ENCODE measurements around the gene ARHGEF12. TPM values are rescaled to one million over a fixed set of nuclear protein-coding genes. Genes with fewer than 3 reads are reported as not detected.

ARHGEF12 gene
- total RNA-seq, 4 donors from 2014 or later: 82.6 to 161 (median 125) TPM

- no peak overlapping the region for H3K4me3 ChIP-seq
- intact Hi-C loops (cut with DNase I; ENCODE audit: low total_unique reads): no loop called here
- H3K4me1 ChIP-seq: no peaks in the 10 kb centered on the region
- H3K36me3 ChIP-seq: no peaks in the 10 kb centered on the region
- TF ChIP-seq CTCF (IDR thresholded peaks at IDR 0.05): no peak
- TF ChIP-seq POLR2A (IDR thresholded peaks at IDR 0.05): no peak
- no peak overlapping the region for H3K27ac ChIP-seq
- H3K27me3 ChIP-seq: no peaks in the 10 kb centered on the region
- no peak for DNase-seq
- no peaks in the 10 kb centered on the region for H3K9me3 ChIP-seq
These were observed 25.3 kb upstream of the ARHGEF12 start for GRCh38 chr11:120310870-120311269.

GRCh38 chr11:120314861-120315260 is 21.4 kb upstream of the ARHGEF12 start:
- Histone ChIP-seq H3K27ac (no peak overlapping the region), H3K4me1 (peaks cover 0 to 4% of the 10 kb centered on the region in 2 donors), H3K9me3 (no peaks in the 10 kb centered on the region), H3K36me3 (no peaks in the 10 kb centered on the region), H3K27me3 (no peaks in the 10 kb centered on the region), H3K4me3 (no peak overlapping the region)
- intact Hi-C loops (cut with DNase I; ENCODE audit: low total_unique reads): no loop called here
- TF ChIP-seq POLR2A (IDR thresholded peaks at IDR 0.05) (no peak), CTCF (IDR thresholded peaks at IDR 0.05) (no peak)
- no peak for DNase-seq

GRCh38 chr11:120316880-120317688 is 19.1 kb upstream of the ARHGEF12 start:
- Histone ChIP-seq H3K9me3 (no peaks in the 10 kb centered on the region), H3K36me3 (no peaks in the 10 kb centered on the region), H3K27ac (peak overlapping the region; percentile 75 to 82), H3K27me3 (no peaks in the 10 kb centered on the region), H3K4me1 (peaks cover 0 to 4% of the 10 kb centered on the region in 2 donors), H3K4me3 (no peak overlapping the region)
- TF ChIP-seq POLR2A (IDR thresholded peaks at IDR 0.05) (no peak), CTCF (IDR thresholded peaks at IDR 0.05) (no peak)
- peak; percentile 69 to 73 for DNase-seq
- intact Hi-C loops (cut with DNase I; ENCODE audit: low total_unique reads): no loop called here

- TF ChIP-seq POLR2A (IDR thresholded peaks at IDR 0.05) (no peak), CTCF (IDR thresholded peaks at IDR 0.05) (no peak)
- Histone ChIP-seq H3K36me3 (no peaks in the 10 kb centered on the region), H3K4me3 (no peak overlapping the region), H3K9me3 (no peaks in the 10 kb centered on the region), H3K27me3 (no peaks in the 10 kb centered on the region), H3K4me1 (peaks cover 0 to 4% of the 10 kb centered on the region in 2 donors), H3K27ac (peak overlapping the region; percentile 75 to 82)
- intact Hi-C loops (cut with DNase I; ENCODE audit: low total_unique reads): no loop called here
- DNase-seq: no peak
These were observed 18.3 kb upstream of the ARHGEF12 start for GRCh38 chr11:120317689-120318480.

- H3K27ac ChIP-seq: peak overlapping the region in 1 of 2 donors; percentile 82
- DNase-seq: no peak
- no peaks in the 10 kb centered on the region for H3K27me3 ChIP-seq
- H3K36me3 ChIP-seq: no peaks in the 10 kb centered on the region
- H3K9me3 ChIP-seq: no peaks in the 10 kb centered on the region
- peaks cover 0 to 4% of the 10 kb centered on the region in 2 donors for H3K4me1 ChIP-seq
- no peak for TF ChIP-seq POLR2A (IDR thresholded peaks at IDR 0.05)
- no peak for TF ChIP-seq CTCF (IDR thresholded peaks at IDR 0.05)
- intact Hi-C loops (cut with DNase I; ENCODE audit: low total_unique reads): no loop called here
- no peak overlapping the region for H3K4me3 ChIP-seq
These were observed 17.3 kb upstream of the ARHGEF12 start for GRCh38 chr11:120318906-120319305.

Data from uterus (tissue), 4 donors.